GM19372 (cell line): ENCODE data around the gene RPS6KL1.

Experiments used
- ATAC-seq: cut with Tn5 transposase; IDR thresholded peaks from one replicate; pipeline ENCODE4 v1.9.1; 2021; ENCODE audit warnings: mild to moderate bottlenecking, low read depth, moderate library complexity; ENCODE audit not compliant: unreplicated experiment

The RPS6KL1 gene

GRCh38 chr14:74952697-74953484 lies 29.8 kb upstream of the RPS6KL1 start:
- no peak for ATAC-seq

DNA sequence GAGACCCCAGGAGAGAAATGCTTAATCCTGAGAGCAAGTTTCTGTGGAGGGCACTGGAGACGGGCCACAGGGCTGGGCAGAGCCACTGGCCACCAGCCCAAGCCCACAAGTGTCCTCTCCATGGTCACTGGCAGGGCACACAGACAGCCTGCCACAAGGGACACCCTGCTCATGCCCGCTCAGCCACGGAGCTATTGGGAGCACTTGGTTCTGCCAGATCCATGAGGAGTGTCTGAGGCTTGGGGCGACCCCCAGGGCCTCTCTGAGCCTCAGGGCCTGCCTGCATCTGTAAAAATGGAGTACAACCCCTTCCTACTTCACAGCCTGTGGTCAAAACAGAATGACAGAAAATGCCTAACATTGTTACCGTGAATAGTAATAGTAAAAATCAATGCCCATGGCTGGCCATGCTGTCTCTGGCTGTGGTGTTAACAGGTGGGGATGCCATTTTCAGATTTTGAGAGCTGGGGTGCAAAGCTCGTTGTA lies 29.2 kb upstream of the RPS6KL1 start:
- ATAC-seq = no peak

- no peak for ATAC-seq
These were observed 28.6 kb upstream of the RPS6KL1 start for GRCh38 chr14:74951443-74952179.

GRCh38 chr14:74950795-74951442 lies 27.9 kb upstream of the RPS6KL1 start:
- no peak for ATAC-seq

GRCh38 chr14:74949859-74950573 lies 27.0 kb upstream of the RPS6KL1 start:
- ATAC-seq = no peak

DNA sequence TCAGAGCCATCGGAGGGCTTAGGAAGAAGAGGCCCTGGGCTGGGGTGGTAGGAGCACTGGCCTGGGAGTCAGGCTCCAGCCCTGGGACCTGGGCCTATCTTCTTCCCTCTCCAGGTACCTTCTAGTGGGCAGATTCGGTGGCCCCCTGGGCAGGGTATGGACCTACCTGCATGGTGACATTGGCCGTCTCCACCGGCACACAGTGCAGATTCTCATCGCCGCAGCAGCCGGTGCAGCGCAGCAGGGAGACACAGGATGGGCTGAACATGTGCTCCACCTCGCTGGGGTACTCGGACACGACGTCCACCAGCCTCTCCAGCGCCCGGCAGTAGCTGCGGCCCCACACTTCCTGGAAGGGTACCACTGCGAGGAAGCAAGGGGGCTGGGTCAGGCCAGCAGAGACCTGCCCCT lies 26.1 kb upstream of the RPS6KL1 start:
- ATAC-seq = no peak

- no peak for ATAC-seq
These were observed 25.4 kb upstream of the RPS6KL1 start for GRCh38 chr14:74948228-74949175.

- no peak for ATAC-seq
These were observed 24.5 kb upstream of the RPS6KL1 start for GRCh38 chr14:74947353-74948227.

DNA sequence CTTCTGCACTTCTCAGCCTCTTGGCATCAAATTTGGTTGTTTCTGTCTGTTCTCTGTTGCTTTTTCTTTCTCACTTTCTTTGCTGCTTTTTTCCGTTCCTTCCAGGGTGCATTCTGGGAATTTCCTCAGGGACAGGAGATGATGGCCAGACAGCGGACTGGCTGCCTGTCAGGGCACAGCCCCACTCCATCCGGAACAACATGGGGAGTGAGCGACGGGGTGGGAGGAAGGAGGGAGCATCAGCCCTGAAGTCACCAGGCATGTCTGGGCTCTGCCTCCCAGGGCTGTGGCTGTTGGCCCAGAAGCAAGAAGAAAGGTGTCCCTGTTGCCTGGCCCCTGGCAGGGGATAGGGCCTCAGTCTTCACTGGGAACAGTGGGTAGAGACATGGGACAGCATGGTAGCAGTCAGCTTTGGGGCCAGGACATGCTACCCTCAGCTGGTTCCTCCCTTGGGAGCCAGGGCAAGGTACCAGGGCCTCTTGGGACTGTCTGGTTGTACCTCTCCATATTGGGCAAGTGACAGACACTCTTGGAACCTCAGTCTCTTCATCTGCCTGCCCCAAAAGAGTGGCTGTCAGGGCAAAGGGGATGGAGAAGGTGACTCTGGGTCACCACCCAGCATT lies 23.7 kb upstream of the RPS6KL1 start:
- no peak for ATAC-seq

DNA sequence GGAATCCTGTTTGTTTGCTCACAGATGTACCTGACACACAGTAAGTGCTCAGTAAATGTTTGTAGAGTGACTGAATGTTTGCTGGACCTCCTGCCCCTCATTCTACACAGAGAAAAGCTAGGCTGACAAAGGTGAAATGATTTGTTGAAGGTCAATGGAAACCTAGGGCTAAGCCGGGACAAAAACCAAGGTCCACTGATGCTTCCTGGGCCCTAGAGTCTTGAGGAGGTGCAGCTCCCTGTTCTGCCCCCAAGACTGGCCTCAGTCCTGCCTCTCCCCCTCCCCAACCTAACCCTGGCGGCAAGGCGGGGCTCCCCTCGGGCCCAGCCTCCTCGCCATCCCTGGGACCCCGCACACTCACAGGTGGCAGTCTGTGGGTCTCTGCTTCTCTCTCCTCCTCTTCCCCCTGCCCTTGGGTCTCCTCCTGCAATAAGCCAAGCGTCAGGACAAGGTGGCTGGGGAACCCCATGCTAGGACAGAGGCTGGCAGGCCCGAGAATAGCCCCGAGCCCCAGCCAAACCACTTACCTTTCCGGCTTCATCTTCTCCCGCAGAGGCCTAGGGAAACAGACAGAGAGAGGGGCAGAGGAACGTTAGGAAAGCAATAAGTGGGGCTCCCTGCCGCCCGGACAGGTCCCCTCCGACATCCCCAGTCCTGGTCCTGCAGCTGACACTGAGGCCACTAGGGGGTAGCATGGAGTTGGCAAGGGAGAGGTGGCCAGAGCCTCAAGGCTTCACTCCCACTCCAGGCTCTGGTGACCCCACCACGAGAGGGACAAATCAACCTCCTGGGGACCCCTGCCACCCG lies 23.0 kb upstream of the RPS6KL1 start:
- ATAC-seq = peak; percentile 59

- ATAC-seq = no peak
These were observed 22.3 kb upstream of the RPS6KL1 start for GRCh38 chr14:74945261-74945851.

DNA sequence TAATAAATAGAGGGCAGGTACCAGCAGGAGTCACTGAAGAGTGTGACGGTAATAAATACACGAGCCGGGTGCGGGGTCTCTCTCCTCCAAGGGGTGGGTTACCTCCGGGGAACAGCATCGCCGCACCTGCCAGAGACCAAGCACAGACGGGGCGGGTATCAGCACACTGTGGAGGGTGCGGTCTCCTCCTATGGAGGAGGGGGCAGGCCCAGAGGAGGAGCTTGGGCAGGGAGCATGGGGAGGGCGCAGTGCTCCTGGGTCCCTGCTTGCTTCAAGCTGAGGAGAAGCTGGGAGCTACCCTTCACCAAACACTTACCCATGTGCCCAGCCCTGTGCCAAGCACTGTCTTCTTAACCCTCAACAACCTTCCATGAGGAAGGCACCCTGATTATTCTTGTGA lies 19.5 kb upstream of the RPS6KL1 start:
- no peak for ATAC-seq

GRCh38 chr14:74942181-74942580 lies 19.1 kb upstream of the RPS6KL1 start:
- ATAC-seq = no peak

DNA sequence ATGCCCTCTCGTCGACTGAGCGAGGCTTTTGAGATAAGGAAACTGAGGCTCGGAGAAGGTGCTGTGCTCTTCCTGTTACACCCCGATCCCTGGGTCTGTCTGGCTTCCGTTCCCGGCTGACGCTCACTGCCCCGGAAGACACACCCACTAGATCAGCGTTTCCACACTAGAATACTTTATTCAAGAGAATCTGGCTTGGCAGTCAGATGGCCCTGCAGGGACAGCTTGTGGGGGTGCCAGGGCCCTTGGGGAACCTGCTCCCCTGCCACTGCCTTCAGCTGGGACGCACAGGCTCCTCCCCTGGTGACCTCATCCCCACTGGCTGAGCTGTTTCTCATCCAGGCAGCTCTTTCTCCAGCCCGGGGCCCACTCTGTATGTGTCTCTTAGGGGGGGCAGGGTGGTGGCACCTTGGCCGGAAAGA lies 18.6 kb upstream of the RPS6KL1 start:
- ATAC-seq = no peak

GRCh38 chr14:74940956-74941565 lies 18.0 kb upstream of the RPS6KL1 start:
- ATAC-seq = no peak
